ENCODE data around the gene IBA57.

DNA sequence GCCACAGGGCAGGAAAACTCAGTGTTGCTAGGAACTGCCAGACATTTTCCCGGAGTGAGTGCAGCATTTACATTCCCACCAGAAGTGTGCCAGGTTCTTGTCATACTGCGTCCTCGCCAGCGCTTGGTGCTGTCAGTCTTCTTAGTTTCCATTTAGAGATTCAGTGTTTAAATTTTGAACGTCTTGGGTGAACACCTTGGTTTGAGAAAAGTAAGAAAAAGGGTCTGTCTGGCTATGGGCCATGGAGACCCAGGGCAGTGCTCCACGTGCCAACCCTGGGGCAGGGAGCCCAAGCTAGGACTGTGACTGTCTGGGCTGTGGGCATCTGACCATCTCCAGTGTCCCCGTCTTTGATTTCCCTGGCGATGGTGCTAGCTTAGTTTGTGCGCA, 16.0 kb downstream of the IBA57 start:
- TF ChIP-seq, protein P1, sequence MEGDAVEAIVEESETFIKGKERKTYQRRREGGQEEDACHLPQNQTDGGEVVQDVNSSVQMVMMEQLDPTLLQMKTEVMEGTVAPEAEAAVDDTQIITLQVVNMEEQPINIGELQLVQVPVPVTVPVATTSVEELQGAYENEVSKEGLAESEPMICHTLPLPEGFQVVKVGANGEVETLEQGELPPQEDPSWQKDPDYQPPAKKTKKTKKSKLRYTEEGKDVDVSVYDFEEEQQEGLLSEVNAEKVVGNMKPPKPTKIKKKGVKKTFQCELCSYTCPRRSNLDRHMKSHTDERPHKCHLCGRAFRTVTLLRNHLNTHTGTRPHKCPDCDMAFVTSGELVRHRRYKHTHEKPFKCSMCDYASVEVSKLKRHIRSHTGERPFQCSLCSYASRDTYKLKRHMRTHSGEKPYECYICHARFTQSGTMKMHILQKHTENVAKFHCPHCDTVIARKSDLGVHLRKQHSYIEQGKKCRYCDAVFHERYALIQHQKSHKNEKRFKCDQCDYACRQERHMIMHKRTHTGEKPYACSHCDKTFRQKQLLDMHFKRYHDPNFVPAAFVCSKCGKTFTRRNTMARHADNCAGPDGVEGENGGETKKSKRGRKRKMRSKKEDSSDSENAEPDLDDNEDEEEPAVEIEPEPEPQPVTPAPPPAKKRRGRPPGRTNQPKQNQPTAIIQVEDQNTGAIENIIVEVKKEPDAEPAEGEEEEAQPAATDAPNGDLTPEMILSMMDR (IDR thresholded peaks at IDR 0.05) = no peak
- TF ChIP-seq POLR2A (IDR thresholded peaks at IDR 0.05; ENCODE audit: low read depth) = no peak
- TF ChIP-seq POLR2AphosphoS5 (IDR thresholded peaks at IDR 0.05) = no peak
- TF ChIP-seq EP300 (IDR thresholded peaks at IDR 0.05) = no peak

All from esophagus muscularis mucosa (tissue), 4 donors.